Caco-2 (cell line): Measurements from ENCODE around the gene ZFP82. TPM values are rescaled to one million over a fixed set of nuclear protein-coding genes. Genes with fewer than 3 reads are reported as not detected.
A peak's percentile ranks its signal among the peaks of the same experiment; 100 is the strongest.

Experiments
- BruUV-seq: library from RNA; stranded (reverse); fragments of 400-500 nt; replicated peaks from 2 replicates; lab custom pipeline; 2021; lab: Mats Ljungman, UMichigan
- CTCF ChIA-PET: fragments of 300-600 bp; sonication (Branson Sonifier 250); formaldehyde crosslinking; loops from one replicate; lab custom pipeline; 2022; ENCODE audit warnings: antibody characterized with exemption; lab: Charles Lee
- POLR2A ChIA-PET: fragments of 300-600 bp; sonication (Branson Sonifier 250); formaldehyde crosslinking; loops from one replicate; lab custom pipeline; 2022; ENCODE audit warnings: antibody characterized with exemption; lab: Charles Lee
- DNase-seq, 2 experiments: peaks; one replicate each; pipeline versions ENCODE4 v3.0.0 to v3.0.0-alpha.2; 2020 to 2022
- H3K27me3 ChIP-seq: replicated peaks from 2 replicates; pipeline ENCODE4 v1.6.0; 2011; ENCODE audit warnings: low read length; ENCODE audit not compliant: control insufficient read depth, insufficient read depth
- H3K36me3 ChIP-seq: 2 replicates; pipeline ENCODE4 v1.5.1; 2011; ENCODE audit warnings: low read length; ENCODE audit not compliant: control insufficient read depth, insufficient read depth
- H3K4me1 ChIP-seq: fragments of 250-450 bp; sonication (Bioruptor Pico); 2 replicates; pipeline ENCODE4 v1.5.1; 2020; ENCODE audit warnings: mild to moderate bottlenecking
- H3K4me3 ChIP-seq: 2 replicates; pipeline ENCODE4 v1.5.1; 2011; ENCODE audit warnings: low read depth, mild to moderate bottlenecking, control low read depth, low read length
- H3K9me3 ChIP-seq: fragments of 250-450 bp; sonication (Bioruptor Pico); 2 replicates; pipeline ENCODE4 v1.5.1; 2020; ENCODE audit warnings: mild to moderate bottlenecking, moderate library complexity
- H3K27ac Mint-ChIP-seq: one replicate; pipeline ENCODE4 v1.8.0; 2022; ENCODE audit warnings: mixed read lengths; ENCODE audit not compliant: unreplicated experiment
- H3K27me3 Mint-ChIP-seq: one replicate; pipeline ENCODE4 v1.8.0; 2022; ENCODE audit warnings: mixed read lengths; ENCODE audit not compliant: insufficient read depth, unreplicated experiment
- H3K36me3 Mint-ChIP-seq: one replicate; pipeline ENCODE4 v1.8.0; 2022; ENCODE audit warnings: mild to moderate bottlenecking, mixed read lengths; ENCODE audit not compliant: insufficient read depth, unreplicated experiment
- H3K4me1 Mint-ChIP-seq: one replicate; pipeline ENCODE4 v1.8.0; 2022; ENCODE audit warnings: low read depth, mixed read lengths; ENCODE audit not compliant: unreplicated experiment
- H3K4me3 Mint-ChIP-seq: one replicate; pipeline ENCODE4 v1.8.0; 2022; ENCODE audit warnings: mild to moderate bottlenecking, moderate library complexity, mixed read lengths; ENCODE audit not compliant: unreplicated experiment
- H3K9me3 Mint-ChIP-seq: one replicate; pipeline ENCODE4 v1.8.0; 2022; ENCODE audit warnings: mixed read lengths; ENCODE audit not compliant: unreplicated experiment
- intact Hi-C: fragments of 100-400 bp; cut with micrococcal nuclease; formaldehyde crosslinking; loops from one replicate; pipeline ENCODE4 v1.10.0; 2022; ENCODE audit not compliant: unreplicated experiment
- total RNA-seq: library from RNA; stranded (reverse); gene quantifications from 2 replicates; pipeline ENCODE4 v1.2.3, GENCODE V29; 2022
- TF ChIP-seq, protein P1 (sequence below), 2 experiments: fragments of 200-600 bp in 1 of 2; IDR thresholded peaks; 1 replicate in 1 of 2; 2 replicates in 1 of 2; pipeline versions ENCODE4 v1.5.1 to v1.8.0; 2011 to 2022; ENCODE audit warnings: antibody characterized with exemption in 1 of 2, control low read depth in 1 of 2, inconsistent platforms in 1 of 2, low read depth in 1 of 2, low read length in 1 of 2, mild to moderate bottlenecking in 1 of 2, moderate library complexity in 1 of 2; ENCODE audit not compliant: insufficient read depth in 1 of 2, severe bottlenecking in 1 of 2, unreplicated experiment in 1 of 2

The ZFP82 gene
- total RNA-seq, 1 experiment from 2014 or later: 3.7 TPM

DNA sequence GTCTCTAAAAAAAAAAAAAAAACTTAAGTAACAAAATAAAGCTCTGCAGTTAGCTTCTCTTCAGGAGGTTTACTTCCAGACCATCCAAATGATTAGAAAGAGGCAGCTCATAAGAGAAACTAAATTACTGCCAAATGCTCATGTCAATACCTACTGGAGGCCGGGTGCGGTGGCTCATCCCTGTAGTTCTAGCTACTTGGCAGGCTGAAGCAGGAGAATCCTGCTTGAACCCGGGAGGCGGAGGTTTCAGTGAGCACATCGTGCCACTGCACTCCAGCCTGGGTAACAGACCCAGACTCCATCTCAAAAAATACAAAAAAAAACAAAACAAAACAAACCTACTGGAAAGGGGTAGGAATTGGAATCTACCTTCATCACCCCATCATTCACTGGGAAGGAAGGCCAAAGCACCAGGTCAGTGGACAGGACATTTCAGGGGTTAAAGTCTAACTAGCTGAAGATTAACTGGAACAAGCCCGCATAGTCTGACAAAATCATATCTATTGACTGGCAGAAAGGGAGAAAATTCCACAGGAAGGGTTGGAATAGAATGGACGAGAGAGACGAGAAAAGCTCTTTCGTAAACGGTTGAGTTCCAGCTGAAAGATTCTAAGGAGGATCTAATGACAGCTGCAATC, 40.8 kb downstream of the ZFP82 start:
- POLR2A ChIA-PET: no interaction called here
- Histone ChIP-seq H3K4me1 (peaks cover 5% of the 10 kb centered on the region), H3K36me3 (no peaks in the 10 kb centered on the region), H3K27me3 (no peaks in the 10 kb centered on the region), H3K4me3 (peak overlapping the region; percentile 94), H3K9me3 (peaks cover 13% of the 10 kb centered on the region)
- peak in 1 of 2 experiments; percentile 7 for DNase-seq
- H3K9me3 Mint-ChIP-seq: peaks cover 6% of the 10 kb centered on the region
- H3K4me1 Mint-ChIP-seq: peaks cover 8% of the 10 kb centered on the region
- no peaks in the 10 kb centered on the region for H3K27me3 Mint-ChIP-seq
- H3K4me3 Mint-ChIP-seq: peak overlapping the region; percentile 94
- intact Hi-C loops: loop anchor here (1.0 kb wide), 1 partner anchor 196 kb away; the partner anchor contains the start of gene ZNF529
- peak overlapping the region; percentile 93 for H3K27ac Mint-ChIP-seq
- peaks cover 12% of the 10 kb centered on the region for H3K36me3 Mint-ChIP-seq
- TF ChIP-seq, protein P1, sequence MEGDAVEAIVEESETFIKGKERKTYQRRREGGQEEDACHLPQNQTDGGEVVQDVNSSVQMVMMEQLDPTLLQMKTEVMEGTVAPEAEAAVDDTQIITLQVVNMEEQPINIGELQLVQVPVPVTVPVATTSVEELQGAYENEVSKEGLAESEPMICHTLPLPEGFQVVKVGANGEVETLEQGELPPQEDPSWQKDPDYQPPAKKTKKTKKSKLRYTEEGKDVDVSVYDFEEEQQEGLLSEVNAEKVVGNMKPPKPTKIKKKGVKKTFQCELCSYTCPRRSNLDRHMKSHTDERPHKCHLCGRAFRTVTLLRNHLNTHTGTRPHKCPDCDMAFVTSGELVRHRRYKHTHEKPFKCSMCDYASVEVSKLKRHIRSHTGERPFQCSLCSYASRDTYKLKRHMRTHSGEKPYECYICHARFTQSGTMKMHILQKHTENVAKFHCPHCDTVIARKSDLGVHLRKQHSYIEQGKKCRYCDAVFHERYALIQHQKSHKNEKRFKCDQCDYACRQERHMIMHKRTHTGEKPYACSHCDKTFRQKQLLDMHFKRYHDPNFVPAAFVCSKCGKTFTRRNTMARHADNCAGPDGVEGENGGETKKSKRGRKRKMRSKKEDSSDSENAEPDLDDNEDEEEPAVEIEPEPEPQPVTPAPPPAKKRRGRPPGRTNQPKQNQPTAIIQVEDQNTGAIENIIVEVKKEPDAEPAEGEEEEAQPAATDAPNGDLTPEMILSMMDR (IDR thresholded peaks at IDR 0.05; ENCODE audit: insufficient read depth in 1 of 2, low read depth in 1 of 2, low read length in 1 of 2, severe bottlenecking in 1 of 2, unreplicated experiment in 1 of 2): no peak
- no TSS peak for BruUV-seq
- CTCF ChIA-PET: no interaction called here

DNA sequence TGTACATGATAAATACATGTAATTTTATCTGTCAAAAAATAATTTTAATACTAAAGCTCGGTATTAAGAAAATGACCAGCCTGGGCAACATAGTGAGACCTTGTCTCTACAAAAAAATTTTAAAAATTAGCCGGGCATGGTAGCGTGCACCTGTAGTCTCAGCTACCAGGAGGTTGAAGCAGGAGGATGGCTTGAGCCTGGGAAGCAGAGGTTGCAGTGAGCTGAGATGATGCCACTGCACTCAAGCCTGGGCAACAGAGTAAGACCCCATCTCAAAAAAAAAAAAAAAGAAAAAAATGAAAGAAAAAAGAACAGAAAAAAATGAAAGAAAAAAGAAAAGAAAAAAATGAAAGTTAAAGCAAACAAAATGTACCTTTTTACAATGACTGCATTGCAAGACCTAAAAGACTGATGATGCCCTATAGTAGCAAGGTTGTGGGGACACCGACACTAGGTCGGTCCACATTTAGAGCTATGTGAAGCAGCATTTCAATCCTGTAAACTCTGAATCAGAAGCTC, 44.7 kb downstream of the ZFP82 start:
- H3K27me3 Mint-ChIP-seq: no peaks in the 10 kb centered on the region

DNA sequence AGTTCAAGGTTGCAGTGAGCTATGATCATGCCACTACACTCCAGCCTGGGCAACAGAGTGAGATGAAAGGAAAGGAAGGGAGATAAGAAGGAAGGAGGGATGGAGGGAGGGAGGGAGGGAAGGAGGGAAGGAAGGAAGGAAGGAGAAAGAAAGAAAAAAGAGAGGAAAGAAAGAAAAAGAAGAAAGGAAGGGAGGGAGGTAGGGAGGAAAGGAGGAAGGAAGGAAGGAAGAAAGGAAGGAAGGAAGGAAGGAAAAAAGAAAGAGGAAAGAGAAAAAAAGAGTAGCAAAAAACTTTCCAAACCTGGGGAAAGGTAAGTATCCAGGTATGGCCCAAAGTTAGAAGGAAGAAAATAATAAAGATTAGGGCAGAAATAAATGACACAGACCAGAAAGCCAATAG, 46.6 kb downstream of the ZFP82 start:
- H3K27me3 ChIP-seq: no peaks in the 10 kb centered on the region
- peaks cover 7% of the 10 kb centered on the region for H3K9me3 ChIP-seq
- TF ChIP-seq, protein P1 (IDR thresholded peaks at IDR 0.05; ENCODE audit: insufficient read depth in 1 of 2, low read depth in 1 of 2, low read length in 1 of 2, severe bottlenecking in 1 of 2, unreplicated experiment in 1 of 2): no peak
- CTCF ChIA-PET: no interaction called here
- Mint-ChIP-seq H3K27me3 (no peaks in the 10 kb centered on the region), H3K4me3 (no peak overlapping the region), H3K27ac (no peak overlapping the region), H3K36me3 (peaks cover 5% of the 10 kb centered on the region), H3K4me1 (no peaks in the 10 kb centered on the region), H3K9me3 (peaks cover 24% of the 10 kb centered on the region)
- BruUV-seq: no TSS peak
- intact Hi-C loops: no loop called here
- no peaks in the 10 kb centered on the region for H3K36me3 ChIP-seq
- POLR2A ChIA-PET: no interaction called here
- no peak overlapping the region for H3K4me3 ChIP-seq
- DNase-seq: no peak
- no peaks in the 10 kb centered on the region for H3K4me1 ChIP-seq

More for the DNA sequence above, 44.7 kb downstream of the ZFP82 start:
- peaks cover 5% of the 10 kb centered on the region for H3K4me1 ChIP-seq
- intact Hi-C loops: no loop called here
- H3K27me3 ChIP-seq: no peaks in the 10 kb centered on the region
- BruUV-seq: no TSS peak
- Mint-ChIP-seq H3K4me1 (peaks cover 8% of the 10 kb centered on the region), H3K27ac (no peak overlapping the region), H3K36me3 (peaks cover 8% of the 10 kb centered on the region), H3K9me3 (peaks cover 24% of the 10 kb centered on the region), H3K4me3 (no peak overlapping the region)
- CTCF ChIA-PET: interaction anchor here (0.7 kb wide), 1 partner anchor 16 kb away, joined by 4 read pairs; no protein-coding TSS in a partner anchor
- H3K4me3 ChIP-seq: no peak overlapping the region
- DNase-seq: no peak
- H3K9me3 ChIP-seq: peaks cover 3% of the 10 kb centered on the region; the same call in 1 of the 2 replicates
- POLR2A ChIA-PET: no interaction called here
- no peaks in the 10 kb centered on the region for H3K36me3 ChIP-seq
- TF ChIP-seq, protein P1 (IDR thresholded peaks at IDR 0.05; ENCODE audit: insufficient read depth in 1 of 2, low read depth in 1 of 2, low read length in 1 of 2, severe bottlenecking in 1 of 2, unreplicated experiment in 1 of 2): no peak
